Measurements from ENCODE around the gene SLCO2A1.
"Not testable (repeated sequence)": the region's sequence is repeated elsewhere in the genome, so short reads cannot be mapped to it uniquely, and the experiment has no call there.

SLCO2A1 gene

DNA sequence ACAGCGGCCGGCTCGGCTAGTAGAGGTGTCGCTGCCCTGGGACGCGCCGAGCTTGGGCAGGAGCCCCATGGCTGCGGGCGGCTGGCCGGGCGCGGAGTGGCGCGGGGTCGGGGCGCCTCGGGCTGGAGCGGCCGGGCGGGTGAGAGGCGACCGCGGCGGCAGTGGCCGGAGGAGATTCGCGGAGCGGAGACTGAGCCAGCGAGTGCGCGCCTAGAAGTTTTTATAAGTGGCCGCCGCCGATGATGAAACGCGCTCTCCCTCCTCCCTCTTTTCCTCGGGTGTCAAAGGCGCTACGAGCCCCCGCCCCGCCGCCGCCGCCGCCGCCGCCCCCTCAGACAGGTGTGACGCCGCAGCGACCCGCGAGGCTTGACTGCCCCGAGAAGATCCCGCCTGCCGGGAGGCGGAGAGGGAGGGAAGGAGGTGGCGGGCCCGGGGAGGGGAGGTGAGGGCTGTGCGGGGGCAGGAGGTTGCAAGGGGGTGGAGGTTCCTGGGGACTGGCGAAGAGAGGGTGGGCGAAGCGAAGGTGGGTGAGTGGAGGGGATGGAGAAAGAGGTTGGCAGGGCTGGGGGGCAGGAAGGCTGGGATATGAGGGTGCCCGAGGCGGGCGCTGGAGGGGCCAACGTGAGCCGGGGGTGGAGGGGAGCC, at the start of gene SLCO2A1:
SLCO2A1 (minus strand) TSS at position 192 of the 645 bp plus-strand sequence; CDS start at position 69, 123 bp downstream.
- peak; percentile 15 for DNase-seq

- DNase-seq: no peak
These were observed 49.4 kb upstream of the SLCO2A1 start for GRCh38 chr3:134079111-134079547.

- DNase-seq: no peak
These were observed 48.6 kb upstream of the SLCO2A1 start for GRCh38 chr3:134078169-134078831.

GRCh38 chr3:134077649-134078161, 48.0 kb upstream of the SLCO2A1 start:
- no peak for DNase-seq

DNA sequence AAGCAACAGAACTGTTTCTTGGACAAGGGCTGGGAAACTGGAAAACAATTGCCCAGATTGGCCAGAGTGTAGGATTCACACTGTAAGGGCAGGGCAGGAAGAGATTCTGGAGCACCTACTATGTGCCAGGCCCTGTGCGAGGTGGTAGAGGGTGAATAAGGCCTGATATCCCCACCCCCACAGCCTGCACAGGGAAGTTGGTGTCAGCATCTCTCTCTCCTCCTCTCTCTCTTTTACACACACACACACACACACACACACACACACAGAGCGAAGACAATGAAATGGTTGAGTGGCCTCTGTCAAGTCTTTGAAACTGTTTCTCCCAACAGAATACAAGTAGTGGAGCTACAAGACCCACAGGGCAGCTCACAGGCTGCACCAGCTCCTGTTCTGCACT, 47.1 kb upstream of the SLCO2A1 start:
- no peak for DNase-seq

GRCh38 chr3:134075846-134076245, 46.1 kb upstream of the SLCO2A1 start:
- no peak for DNase-seq

DNA sequence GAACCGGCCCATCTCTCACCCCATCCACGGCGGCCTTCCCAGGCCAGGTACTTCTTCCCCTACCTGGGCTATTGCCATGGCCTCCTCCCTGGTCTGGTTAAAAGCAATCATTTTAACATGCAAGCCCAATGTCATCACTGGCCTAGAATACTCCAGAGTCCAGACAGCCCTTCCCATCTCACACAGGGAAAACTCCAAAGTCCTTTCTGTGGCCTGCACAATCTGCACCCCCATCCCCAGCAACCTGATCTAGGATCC, 45.8 kb upstream of the SLCO2A1 start:
- DNase-seq: no peak

- DNase-seq: no peak
These were observed 45.3 kb upstream of the SLCO2A1 start for GRCh38 chr3:134074790-134075567.

GRCh38 chr3:134074001-134074789, 44.5 kb upstream of the SLCO2A1 start:
- DNase-seq: no peak

DNA sequence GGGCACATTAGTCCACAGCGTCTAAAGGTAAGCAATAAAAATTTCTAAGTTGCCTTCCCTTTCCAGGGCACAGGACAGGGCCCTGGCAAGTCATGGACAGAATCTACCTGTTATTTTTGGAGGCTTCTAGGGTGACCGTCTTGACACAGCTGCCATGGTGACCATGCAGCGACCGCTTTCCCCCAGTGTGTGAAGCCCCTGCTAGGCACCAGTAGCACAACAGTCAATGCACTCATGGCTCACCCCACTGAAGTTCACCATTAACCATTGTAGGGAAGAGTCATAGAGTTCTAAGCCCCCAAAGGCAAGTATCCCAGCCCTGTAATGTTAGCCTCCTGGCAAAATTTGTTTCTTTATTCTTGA, 43.8 kb upstream of the SLCO2A1 start:
- no peak for DNase-seq

GRCh38 chr3:134072881-134073582, 43.3 kb upstream of the SLCO2A1 start:
- no peak for DNase-seq

DNA sequence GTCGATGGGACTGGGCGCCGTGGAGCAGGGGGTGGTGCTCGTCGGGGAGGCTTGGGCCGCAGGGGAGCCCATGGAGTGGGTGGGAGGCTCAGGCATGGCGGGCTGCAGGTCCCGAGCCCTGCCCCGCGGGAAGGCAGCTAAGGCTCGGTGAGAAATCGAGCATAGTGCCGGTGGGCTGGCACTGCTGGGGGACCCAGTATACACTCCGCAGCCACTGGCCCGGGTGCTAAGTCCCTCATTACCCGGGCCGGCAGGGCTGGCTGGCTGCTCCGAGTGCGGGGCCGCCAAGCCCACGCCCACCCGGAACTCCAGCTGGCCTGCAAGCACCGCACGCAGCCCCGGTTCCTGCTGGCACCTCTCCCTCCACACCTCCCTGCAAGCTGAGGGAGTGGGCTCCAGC, 40.6 kb upstream of the SLCO2A1 start:
- DNase-seq: not testable (repeated sequence)

DNA sequence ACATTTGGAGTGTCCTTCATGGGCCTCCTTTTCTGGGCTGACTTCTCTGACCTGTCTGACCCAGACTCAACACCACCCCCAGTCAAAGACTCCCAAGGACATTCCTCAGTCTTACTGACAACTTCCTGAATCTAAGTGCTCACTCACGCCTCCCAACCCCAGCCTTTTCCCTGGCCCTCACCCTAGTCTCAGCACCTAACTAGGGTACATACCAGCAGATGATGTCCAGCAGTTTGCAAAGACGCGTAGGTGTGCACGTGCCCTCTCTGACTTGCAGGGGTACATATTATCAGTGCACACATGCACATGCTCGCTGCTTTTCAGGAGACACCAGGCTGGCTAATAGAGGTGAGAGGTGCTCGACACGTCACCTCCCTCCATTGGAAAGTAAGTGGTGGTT, 38.7 kb upstream of the SLCO2A1 start:
- DNase-seq: no peak

GRCh38 chr3:134067531-134068161, 37.9 kb upstream of the SLCO2A1 start:
- DNase-seq: no peak

GRCh38 chr3:134066651-134067530, 37.2 kb upstream of the SLCO2A1 start:
- no peak for DNase-seq

DNA sequence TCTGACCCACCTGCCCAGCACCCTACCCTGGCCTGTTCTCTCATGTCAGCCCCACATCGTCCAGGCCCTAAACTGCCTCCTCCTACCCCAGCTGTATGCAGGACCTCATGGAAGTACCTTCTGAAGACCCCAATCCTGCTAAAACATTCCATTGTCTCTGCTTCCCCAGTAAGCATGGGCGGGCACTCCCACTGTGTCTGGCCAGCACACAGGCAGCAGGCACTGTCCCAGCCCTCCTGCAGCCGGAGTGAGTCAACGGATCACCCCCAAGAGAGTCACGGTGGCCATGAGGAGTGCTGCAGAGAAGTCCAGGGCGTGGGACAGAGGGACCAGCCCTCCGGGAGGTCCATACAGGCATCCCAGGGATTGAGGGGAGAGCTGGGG, 36.4 kb upstream of the SLCO2A1 start:
- no peak for DNase-seq

DNA sequence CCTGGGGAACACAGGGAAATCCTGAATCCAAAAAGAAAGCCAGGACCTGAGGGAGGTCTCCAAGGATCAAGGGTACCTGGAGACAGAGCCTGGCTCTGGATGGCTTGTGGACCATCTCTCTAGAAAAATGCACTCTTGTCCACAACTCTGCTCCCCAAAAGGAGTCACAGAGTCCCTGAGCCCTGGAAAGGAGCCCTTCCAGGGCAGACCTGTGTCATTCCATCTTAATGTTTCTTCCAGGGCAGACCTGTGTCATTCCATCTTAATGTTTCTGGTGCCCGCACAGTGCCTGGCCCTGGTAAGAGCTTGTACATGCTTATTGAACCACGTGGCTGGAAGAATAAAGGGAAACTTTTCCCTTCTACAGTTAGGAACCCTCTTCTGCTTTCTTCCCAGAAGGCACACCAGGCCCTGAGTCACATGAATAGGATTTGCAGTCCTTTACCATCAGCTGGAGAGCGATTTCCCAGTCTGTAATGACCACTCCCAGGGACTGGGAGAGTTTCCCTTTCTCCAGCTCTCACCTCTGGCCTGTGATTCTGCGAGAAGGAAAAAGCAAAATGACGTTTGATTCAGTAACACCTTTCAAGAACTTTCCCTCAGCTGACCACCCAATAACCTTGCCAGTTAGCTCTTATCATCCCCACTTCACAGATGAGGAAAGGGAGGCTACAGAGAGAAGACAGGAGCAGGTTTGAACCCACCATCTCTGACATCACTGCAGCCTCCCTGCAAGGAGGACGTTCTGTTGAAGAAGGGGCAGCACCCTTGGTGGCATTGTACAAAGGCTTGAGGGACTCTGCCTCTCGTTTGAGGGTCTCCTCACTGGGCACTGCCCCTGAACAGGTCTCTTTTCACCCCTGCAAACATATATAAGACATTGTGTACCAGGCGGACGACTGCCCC, 35.8 kb upstream of the SLCO2A1 start:
- no peak for DNase-seq

DNA sequence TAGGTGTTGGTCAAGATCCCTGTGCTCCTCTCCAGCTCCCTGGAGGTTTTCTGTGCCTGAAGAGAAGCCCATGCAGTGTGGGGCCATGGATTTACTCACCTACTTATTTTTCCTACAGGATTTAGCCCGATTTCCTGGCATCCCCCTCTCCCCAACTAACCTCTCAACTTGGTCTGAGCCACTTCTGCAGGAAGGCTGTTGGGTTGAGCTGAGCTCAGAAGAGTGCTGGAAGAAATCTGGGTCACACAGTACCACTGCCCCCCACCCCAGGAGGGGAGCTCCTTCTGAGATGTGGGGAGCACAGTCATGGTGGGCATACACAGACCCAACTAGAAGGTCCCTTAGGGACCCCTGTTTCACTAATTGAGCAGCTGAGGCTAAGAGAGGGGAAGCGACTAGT, 34.4 kb upstream of the SLCO2A1 start:
- no peak for DNase-seq

- no peak for DNase-seq
These were observed 31.7 kb upstream of the SLCO2A1 start for GRCh38 chr3:134061401-134061800.

Measured in NCI-H1092 (cell line).